GM19397 (cell line): ENCODE results near the gene TULP4.
"Not testable (repeated sequence)": the region's sequence is repeated elsewhere in the genome, so short reads cannot be mapped to it uniquely, and the experiment has no call there.

Source experiments
- ATAC-seq: cut with Tn5 transposase; IDR thresholded peaks from one replicate; pipeline ENCODE4 v1.9.1; 2021; ENCODE audit warnings: mild to moderate bottlenecking, moderate library complexity; ENCODE audit not compliant: unreplicated experiment

TULP4 gene

DNA sequence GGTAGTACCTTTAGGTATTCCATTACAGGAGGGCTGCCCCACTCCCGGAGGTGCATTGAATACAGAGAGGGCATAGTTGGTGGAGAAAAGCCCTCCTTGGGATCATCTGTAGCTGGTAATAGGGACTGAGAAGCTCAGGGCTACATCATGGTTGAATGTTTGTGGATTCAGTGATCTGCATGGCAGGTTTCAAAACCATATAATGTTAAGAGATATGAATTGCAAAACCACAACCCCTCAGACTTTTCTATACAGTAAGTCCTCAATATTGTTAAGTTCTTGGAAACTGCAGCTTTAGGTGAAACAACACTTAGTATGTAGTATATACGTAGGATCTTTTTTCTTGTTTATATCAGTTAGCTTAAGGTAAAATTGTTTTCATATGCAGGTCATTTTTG, 11.3 kb downstream of the TULP4 start:
- peak; percentile 38 for ATAC-seq

GRCh38 chr6:158324136-158324535, 11.9 kb downstream of the TULP4 start:
- no peak for ATAC-seq

- no peak for ATAC-seq
These were observed 14.9 kb downstream of the TULP4 start for GRCh38 chr6:158327211-158327610.

- ATAC-seq, result no peak
These were observed 16.7 kb downstream of the TULP4 start for GRCh38 chr6:158328952-158329351.

- no peak for ATAC-seq
These were observed 17.3 kb downstream of the TULP4 start for GRCh38 chr6:158329531-158329930.

DNA sequence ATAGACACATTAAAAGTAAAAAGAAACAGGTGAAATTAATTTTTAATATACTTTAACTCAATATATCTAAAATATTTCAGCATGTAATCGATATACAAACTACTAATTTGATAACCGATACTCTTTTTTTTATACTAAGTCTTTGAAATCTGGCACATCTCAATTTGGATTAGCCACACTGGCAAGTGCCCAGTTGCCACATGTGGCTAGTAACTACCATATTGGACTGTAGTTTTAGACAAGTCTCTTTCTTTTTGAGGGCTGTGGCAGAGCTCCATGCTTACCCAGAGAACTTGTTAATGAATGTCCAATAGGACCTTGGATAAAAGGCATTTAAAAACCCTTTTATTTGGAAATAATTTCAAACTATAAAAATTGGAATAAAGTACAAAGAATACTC, 17.8 kb downstream of the TULP4 start:
- no peak for ATAC-seq

DNA sequence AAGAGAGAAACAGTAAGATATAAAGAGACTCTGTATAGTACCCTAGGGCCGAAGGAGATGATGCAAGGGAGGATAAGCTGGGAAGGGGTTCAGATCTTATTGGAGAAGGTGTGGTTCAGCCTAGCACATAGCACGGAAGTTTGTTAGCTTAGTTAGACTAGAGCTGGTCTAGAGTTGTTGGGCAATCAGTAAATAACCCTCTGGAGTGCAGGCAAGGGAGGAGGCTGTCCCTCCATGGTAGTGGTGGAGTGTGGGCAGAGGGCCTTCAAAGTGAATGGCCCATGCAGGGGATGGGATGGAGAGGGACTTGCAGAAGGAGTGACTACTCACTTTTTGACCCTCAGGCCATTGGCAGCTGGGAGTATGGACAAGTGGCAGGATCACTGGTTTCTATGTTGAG, 20.0 kb downstream of the TULP4 start:
- ATAC-seq, result no peak

GRCh38 chr6:158333094-158333493, 20.8 kb downstream of the TULP4 start:
- no peak for ATAC-seq

DNA sequence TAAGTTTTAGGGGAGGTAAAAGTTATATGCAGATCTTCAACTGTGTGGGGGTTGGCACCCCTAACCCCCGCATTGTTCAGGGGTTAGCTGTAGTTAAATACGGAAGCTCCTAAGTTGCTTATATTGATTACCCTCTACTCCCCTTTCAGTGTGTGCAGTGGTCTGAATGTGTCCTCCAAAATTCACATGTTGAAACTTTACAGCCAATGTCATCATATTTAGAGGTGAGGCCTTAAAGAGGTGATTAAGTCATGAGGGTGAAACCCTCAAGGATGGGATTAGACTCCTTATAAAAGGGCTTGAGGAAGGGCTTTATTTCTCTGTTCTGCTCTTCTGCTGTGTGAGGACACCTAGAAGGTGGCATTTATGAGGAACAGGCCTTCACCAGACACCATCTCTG, 22.3 kb downstream of the TULP4 start:
- ATAC-seq, result no peak

- ATAC-seq, result no peak
These were observed 25.1 kb downstream of the TULP4 start for GRCh38 chr6:158337332-158337731.

DNA sequence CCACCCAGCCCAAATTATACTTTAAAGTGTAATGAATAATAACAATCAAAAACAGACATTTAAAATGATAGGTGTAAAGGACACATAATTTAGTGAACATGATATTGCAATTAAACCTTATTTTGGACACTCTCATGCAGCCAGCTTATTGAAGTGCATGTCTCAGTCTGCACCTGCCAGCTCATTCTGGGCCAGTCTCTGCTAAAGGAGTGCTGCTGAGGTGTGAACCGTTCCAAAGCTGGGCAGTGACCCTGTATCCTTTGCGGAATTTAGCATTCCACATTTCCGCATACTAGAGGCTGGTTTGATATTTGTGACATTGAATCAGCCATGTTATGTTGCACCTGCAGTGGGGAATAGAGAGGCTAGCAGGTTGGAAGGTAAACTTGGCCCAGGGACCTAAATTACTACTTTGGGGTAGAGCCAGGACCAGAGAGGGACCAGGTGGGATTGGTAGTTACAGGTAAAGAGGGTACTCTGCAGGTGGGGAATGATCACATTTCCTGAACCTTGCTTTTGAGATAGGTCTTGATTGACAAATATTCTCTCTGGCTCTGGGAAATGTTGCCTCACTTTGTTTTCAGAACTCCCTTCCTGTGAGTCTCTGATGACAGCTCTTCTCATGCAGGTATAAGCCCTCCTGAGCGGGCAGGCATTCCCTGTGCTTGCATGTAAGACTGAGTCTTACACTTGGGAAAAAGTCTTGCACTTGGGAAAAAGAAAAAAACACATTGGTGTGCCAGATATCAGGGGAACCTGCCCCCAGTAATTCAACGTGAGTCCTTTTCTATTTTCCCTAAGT, 26.2 kb downstream of the TULP4 start:
- ATAC-seq, result no peak

DNA sequence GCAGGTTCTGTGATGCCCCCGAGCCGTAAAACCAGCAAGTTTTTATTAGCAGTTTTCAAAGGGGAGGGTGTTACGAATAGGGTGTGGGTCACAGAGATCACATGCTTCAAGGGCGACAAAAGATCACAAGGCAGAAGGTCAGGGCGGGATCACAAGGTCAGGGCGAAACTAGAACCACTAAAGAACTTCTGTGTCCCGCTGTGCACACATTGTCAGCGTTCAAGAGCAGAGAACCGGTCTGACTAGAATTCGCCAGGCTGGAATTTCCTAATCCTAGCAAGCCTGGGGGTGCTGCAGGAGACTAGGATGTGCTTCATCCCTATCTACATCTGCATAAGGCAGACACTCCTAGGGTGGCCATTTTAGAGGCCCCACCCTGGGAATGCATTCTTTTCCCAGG, 26.9 kb downstream of the TULP4 start:
- ATAC-seq, result not testable (repeated sequence)

DNA sequence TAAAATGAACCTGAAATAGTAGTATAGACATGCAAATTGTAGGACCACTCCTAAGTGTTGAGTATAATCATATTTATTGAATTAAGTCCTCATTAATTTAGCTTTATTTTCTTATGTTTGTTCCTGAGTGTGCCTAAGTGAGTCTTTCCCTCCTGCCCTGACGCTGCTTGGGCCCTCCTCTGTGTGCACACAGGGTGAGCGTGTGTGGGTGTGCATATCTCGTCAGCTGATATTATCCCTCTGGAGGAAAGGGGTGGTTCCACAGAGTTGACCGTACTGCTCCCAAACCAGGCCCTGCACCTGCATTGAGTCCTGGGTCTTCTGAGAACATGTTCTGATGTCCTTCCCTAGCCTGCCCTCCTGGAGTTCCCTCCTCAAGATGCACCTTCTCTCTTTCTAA, 28.0 kb downstream of the TULP4 start:
- no peak for ATAC-seq

DNA sequence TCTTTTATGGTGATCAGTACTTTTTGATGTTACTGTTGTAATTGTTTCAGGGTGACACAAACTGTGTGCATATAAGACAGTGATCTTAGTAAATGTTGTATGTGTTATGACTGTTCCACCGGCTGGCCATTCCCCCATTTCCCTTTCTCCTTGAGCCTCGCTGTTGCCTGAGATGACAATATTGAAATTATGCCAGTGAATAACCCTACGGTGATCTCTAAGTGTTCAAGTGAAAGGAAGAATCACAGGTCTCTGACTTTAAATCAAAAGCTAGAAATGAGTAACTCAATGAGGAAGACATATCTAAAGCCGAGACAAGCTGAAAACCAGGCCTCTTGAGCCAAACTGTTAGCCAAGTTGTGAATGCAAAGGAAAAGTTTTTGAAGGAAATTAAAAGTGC, 32.3 kb downstream of the TULP4 start:
- no peak for ATAC-seq

DNA sequence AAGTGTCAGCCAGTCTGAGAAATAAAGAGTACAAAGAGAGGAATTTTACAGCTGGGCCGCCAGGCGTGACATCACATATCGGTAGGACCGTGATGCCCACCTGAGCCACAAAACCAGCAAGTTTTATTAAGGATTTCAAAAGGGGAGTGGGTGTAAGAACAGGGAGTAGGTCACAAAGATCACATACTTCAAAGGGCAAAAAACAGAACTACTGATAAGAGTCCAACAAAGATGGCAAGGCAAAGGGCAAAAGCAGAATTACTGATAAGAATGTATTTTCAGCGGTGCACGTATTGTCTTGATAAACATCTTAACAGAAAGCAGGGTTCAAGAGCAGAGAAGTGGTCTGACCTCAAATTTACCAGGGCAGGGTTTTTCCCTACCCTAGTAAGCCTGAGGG, 33.2 kb downstream of the TULP4 start:
- ATAC-seq, result not testable (repeated sequence)

- ATAC-seq, result no peak
These were observed 35.1 kb downstream of the TULP4 start for GRCh38 chr6:158347335-158347734.

GRCh38 chr6:158348737-158349504, 36.7 kb downstream of the TULP4 start:
- ATAC-seq, result not testable (repeated sequence)

- ATAC-seq, result not testable (repeated sequence)
These were observed 37.4 kb downstream of the TULP4 start for GRCh38 chr6:158349505-158350275.

DNA sequence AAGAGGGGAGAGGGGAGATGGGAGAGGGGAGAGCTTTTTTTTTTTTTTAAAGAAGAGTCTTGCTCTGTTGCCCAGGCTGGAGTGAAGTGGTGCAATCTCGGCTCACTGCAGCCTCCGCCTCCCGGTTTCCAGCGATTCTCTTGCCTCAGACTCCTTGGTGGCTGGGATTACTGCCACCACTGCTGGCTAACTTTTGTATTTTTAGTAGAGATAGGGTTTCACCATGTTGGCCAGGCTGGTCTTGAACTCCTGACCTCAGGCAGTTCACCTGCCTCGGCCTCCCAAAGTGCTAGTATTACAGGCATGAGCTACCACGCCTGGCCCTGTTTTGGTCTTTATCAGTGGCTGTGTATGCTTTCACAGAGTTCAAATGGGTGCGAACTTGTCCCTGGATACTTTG, 38.5 kb downstream of the TULP4 start:
- not testable (repeated sequence) for ATAC-seq

DNA sequence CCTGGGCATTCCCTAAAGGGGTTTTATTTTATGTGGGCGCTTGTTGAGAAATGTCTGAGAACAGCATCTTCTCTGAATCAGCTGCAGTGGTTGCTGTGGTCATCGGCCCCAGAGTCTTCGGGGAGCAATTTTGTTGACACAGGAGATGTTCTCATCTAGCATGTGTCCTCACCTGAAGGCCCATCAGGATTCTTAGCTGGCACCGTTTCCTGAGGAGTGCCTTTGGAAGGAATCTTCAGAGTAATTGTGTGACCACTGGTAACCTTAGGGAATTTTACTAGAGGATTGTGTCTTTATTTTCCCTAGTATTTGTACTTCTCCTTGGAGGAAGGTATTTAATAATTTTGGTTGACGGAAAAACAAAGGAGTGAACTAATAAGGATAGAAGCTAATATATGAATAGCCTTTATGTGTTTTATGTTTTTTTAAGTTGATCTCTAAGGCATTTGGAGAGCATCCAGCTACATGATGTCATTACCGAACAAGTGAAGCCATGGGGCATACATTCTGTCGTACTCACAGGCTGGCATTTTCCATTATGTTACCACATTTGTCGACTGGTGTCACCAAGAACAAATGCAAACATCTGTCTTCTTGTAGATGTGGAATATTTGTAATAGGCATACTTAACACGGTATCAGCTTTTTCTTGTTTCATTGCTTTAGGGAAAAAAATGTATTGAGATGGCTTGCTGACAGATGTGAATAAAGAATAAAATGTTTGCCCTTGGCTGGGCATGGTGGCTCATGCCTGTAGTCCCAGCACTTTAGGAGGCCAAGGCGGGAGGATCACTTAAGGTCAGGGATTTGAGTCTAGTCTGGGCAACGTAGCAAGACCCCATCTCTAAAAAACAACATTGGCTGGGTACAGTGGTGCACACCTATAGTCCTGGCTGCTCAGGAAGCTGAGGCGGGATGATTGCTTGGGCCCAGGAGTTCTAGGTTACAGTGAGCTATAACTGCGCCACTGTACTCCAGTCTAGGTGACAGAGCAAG, 41.9 kb downstream of the TULP4 start:
- ATAC-seq, result no peak
